IPS-18a (cell line): ENCODE results near the gene CEBPZOS.

Experiments used
- H3K27ac ChIP-seq: one replicate; pipeline ENCODE4 v1.5.1; 2013; ENCODE audit warnings: low read length
- H3K27me3 ChIP-seq: one replicate; pipeline ENCODE4 v1.6.1; 2013; ENCODE audit warnings: mild to moderate bottlenecking, low read length; ENCODE audit not compliant: control insufficient read depth, insufficient read depth
- H3K36me3 ChIP-seq: one replicate; pipeline ENCODE4 v1.6.1; 2013; ENCODE audit warnings: low read depth, low read length; ENCODE audit not compliant: control insufficient read depth
- H3K4me1 ChIP-seq: one replicate; pipeline ENCODE4 v1.6.1; 2013; ENCODE audit warnings: low read depth, low read length; ENCODE audit not compliant: control insufficient read depth
- H3K4me3 ChIP-seq: one replicate; pipeline ENCODE4 v1.5.1; 2013; ENCODE audit warnings: low read length
- H3K9ac ChIP-seq: one replicate; pipeline ENCODE4 v1.6.1; 2013; ENCODE audit warnings: mild to moderate bottlenecking, low read length, moderate library complexity
- H3K9me3 ChIP-seq: one replicate; pipeline ENCODE4 v1.6.1; 2013; ENCODE audit warnings: low read depth, low read length; ENCODE audit not compliant: control insufficient read depth

CEBPZOS gene

GRCh38 chr2:37196320-37197195, at the start of gene CEBPZOS:
Gene CEBPZOS (plus strand): TSS chr2:37196496. CDS start chr2:37199705, 3,209 bp downstream.
- Histone ChIP-seq H3K27ac (no peak within 1 kb of the TSS), H3K36me3 (peaks cover 19% of the 10 kb centered on the region), H3K27me3 (no peaks in the 10 kb centered on the region), H3K4me3 (peak within 1 kb of the TSS; percentile 65), H3K9me3 (no peaks in the 10 kb centered on the region), H3K4me1 (peaks cover 24% of the 10 kb centered on the region), H3K9ac (peak within 1 kb of the TSS; percentile 46)

- no peak overlapping the region for H3K4me3 ChIP-seq
- H3K9me3 ChIP-seq = no peaks in the 10 kb centered on the region
- H3K4me1 ChIP-seq = no peaks in the 10 kb centered on the region
- H3K27me3 ChIP-seq = no peaks in the 10 kb centered on the region
- H3K27ac ChIP-seq = no peak overlapping the region
- H3K36me3 ChIP-seq = peaks cover 40% of the 10 kb centered on the region
- H3K9ac ChIP-seq = no peak overlapping the region
Measured at GRCh38 chr2:37148325-37148724, 48.0 kb upstream of the CEBPZOS start.

- no peaks in the 10 kb centered on the region for H3K27me3 ChIP-seq
- no peak overlapping the region for H3K4me3 ChIP-seq
- no peaks in the 10 kb centered on the region for H3K4me1 ChIP-seq
- H3K27ac ChIP-seq = no peak overlapping the region
- no peak overlapping the region for H3K9ac ChIP-seq
- H3K36me3 ChIP-seq = peaks cover 34% of the 10 kb centered on the region
- no peaks in the 10 kb centered on the region for H3K9me3 ChIP-seq
Measured at GRCh38 chr2:37149626-37150322, 46.5 kb upstream of the CEBPZOS start.

GRCh38 chr2:37153224-37153623, 43.1 kb upstream of the CEBPZOS start:
- Histone ChIP-seq H3K4me1 (peaks cover 5% of the 10 kb centered on the region), H3K27me3 (no peaks in the 10 kb centered on the region), H3K27ac (no peak overlapping the region), H3K4me3 (no peak overlapping the region), H3K9ac (no peak overlapping the region), H3K9me3 (no peaks in the 10 kb centered on the region), H3K36me3 (peaks cover 15% of the 10 kb centered on the region)

- no peaks in the 10 kb centered on the region for H3K9me3 ChIP-seq
- H3K27ac ChIP-seq = no peak overlapping the region
- no peak overlapping the region for H3K9ac ChIP-seq
- H3K4me1 ChIP-seq = peaks cover 5% of the 10 kb centered on the region
- H3K36me3 ChIP-seq = peaks cover 3% of the 10 kb centered on the region
- no peaks in the 10 kb centered on the region for H3K27me3 ChIP-seq
- H3K4me3 ChIP-seq = no peak overlapping the region
Measured at GRCh38 chr2:37154785-37155184, 41.5 kb upstream of the CEBPZOS start.

GRCh38 chr2:37156071-37156856, 40.0 kb upstream of the CEBPZOS start:
- Histone ChIP-seq H3K27me3 (no peaks in the 10 kb centered on the region), H3K36me3 (no peaks in the 10 kb centered on the region), H3K4me3 (peak overlapping the region; percentile 69), H3K9ac (peak overlapping the region; percentile 61), H3K4me1 (peaks cover 5% of the 10 kb centered on the region), H3K9me3 (no peaks in the 10 kb centered on the region), H3K27ac (no peak overlapping the region)

GRCh38 chr2:37156857-37157714, 39.2 kb upstream of the CEBPZOS start, which contains the start of gene EIF2AK2:
Gene EIF2AK2 (minus strand): TSS chr2:37156980. CDS start chr2:37147806, 9,174 bp downstream.
- Histone ChIP-seq H3K27ac (no peak within 1 kb of the TSS), H3K4me1 (peaks cover 5% of the 10 kb centered on the region), H3K4me3 (peak within 1 kb of the TSS; percentile 69)

GRCh38 chr2:37164757-37165156, 31.5 kb upstream of the CEBPZOS start:
- Histone ChIP-seq H3K27me3 (no peaks in the 10 kb centered on the region), H3K9ac (no peak overlapping the region), H3K4me1 (peaks cover 3% of the 10 kb centered on the region), H3K4me3 (no peak overlapping the region), H3K27ac (no peak overlapping the region), H3K9me3 (peaks cover 6% of the 10 kb centered on the region), H3K36me3 (no peaks in the 10 kb centered on the region)

More at GRCh38 chr2:37156857-37157714, 39.2 kb upstream of the CEBPZOS start, which contains the start of gene EIF2AK2:
- Histone ChIP-seq H3K9ac (peak within 1 kb of the TSS; percentile 61), H3K9me3 (no peaks in the 10 kb centered on the region), H3K27me3 (no peaks in the 10 kb centered on the region), H3K36me3 (no peaks in the 10 kb centered on the region)

- peaks cover 3% of the 10 kb centered on the region for H3K4me1 ChIP-seq
- peaks cover 6% of the 10 kb centered on the region for H3K9me3 ChIP-seq
- no peaks in the 10 kb centered on the region for H3K36me3 ChIP-seq
- no peaks in the 10 kb centered on the region for H3K27me3 ChIP-seq
- H3K4me3 ChIP-seq = no peak overlapping the region
- no peak overlapping the region for H3K9ac ChIP-seq
- no peak overlapping the region for H3K27ac ChIP-seq
Measured at GRCh38 chr2:37167636-37168180, 28.6 kb upstream of the CEBPZOS start.

GRCh38 chr2:37168217-37168981, 27.9 kb upstream of the CEBPZOS start:
- no peak overlapping the region for H3K4me3 ChIP-seq
- H3K27me3 ChIP-seq = no peaks in the 10 kb centered on the region
- no peaks in the 10 kb centered on the region for H3K36me3 ChIP-seq
- peaks cover 3% of the 10 kb centered on the region for H3K4me1 ChIP-seq
- no peak overlapping the region for H3K9ac ChIP-seq
- no peak overlapping the region for H3K27ac ChIP-seq
- peaks cover 6% of the 10 kb centered on the region for H3K9me3 ChIP-seq
